ENCODE data around the gene BCL2L14.
"Not testable (repeated sequence)": the region's sequence is repeated elsewhere in the genome, so short reads cannot be mapped to it uniquely, and the experiment has no call there.

The BCL2L14 gene

GRCh38 chr12:12138203-12139154 is 67.7 kb downstream of the BCL2L14 start:
- DNase-seq (ENCODE audit: low read depth), result no peak
- no peak overlapping the region for H3K4me3 ChIP-seq (ENCODE audit: low read depth, low read length)
- no peak for TF ChIP-seq CTCF (IDR thresholded peaks at IDR 0.05; ENCODE audit: low read depth, low read length, missing control alignments)

GRCh38 chr12:12141000-12141399 is 70.3 kb downstream of the BCL2L14 start:
- H3K4me3 ChIP-seq (ENCODE audit: low read depth, low read length), result no peak overlapping the region
- no peak for TF ChIP-seq CTCF (IDR thresholded peaks at IDR 0.05; ENCODE audit: low read depth, low read length, missing control alignments)
- no peak for DNase-seq (ENCODE audit: low read depth)

GRCh38 chr12:12144531-12144930 is 73.8 kb downstream of the BCL2L14 start:
- not testable (repeated sequence) for DNase-seq (ENCODE audit: low read depth); H3K4me3 ChIP-seq (ENCODE audit: low read depth, low read length)

DNA sequence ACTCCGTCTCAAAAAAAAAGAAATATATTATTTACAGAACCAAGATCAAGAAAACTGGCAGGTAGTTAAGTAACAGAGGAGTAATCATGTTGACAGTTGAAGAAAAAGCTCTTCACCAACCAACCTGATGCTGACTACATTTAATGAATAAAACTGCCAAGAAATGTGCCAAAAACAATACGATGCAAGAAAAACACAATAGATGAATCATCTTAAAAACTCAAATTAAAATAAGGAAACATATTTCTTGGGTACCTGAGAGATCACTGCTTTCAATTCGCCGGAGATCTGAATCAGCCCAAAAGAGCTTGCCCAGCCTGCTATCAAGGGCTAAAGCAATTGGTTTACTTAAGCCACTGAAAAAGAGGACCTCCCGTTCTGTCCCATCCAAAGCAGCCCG is 76.4 kb downstream of the BCL2L14 start:
- H3K4me3 ChIP-seq (ENCODE audit: low read depth, low read length), result no peak overlapping the region
- TF ChIP-seq CTCF (IDR thresholded peaks at IDR 0.05; ENCODE audit: low read depth, low read length, missing control alignments), result no peak
- no peak for DNase-seq (ENCODE audit: low read depth)
